K562 (cell line): ENCODE data around the gene GALNT13. TPM values are rescaled to one million over a fixed set of nuclear protein-coding genes. Genes with fewer than 3 reads are reported as not detected.

Source experiments
- ATAC-seq: fragments of 200-7000 bp; cut with Tn5 transposase; 3 replicates; pipeline ENCODE4 v1.9.1; 2020; ENCODE audit warnings: moderate library complexity
- BruUV-seq: library from RNA; stranded (reverse); fragments of 400-500 nt; replicated peaks from 2 replicates; lab custom pipeline; 2021; lab: Mats Ljungman, UMichigan
- CTCF ChIA-PET: fragments of 300-600 bp; formaldehyde crosslinking; extraction: SDS; loops from one replicate; lab custom pipeline; 2021; ENCODE audit warnings: low intra/inter-chr PET ratio; lab: Yijun Ruan, JAX
- POLR2A ChIA-PET: fragments of 300-600, 350-650 bp; sonication (Branson Sonifier 250); formaldehyde crosslinking; extraction: SDS; loops from one replicate; lab custom pipeline; 2021; ENCODE audit warnings: antibody characterized with exemption, inconsistent platforms; lab: Yijun Ruan, JAX
- DNase-seq, 4 experiments: peaks; one replicate each; pipeline versions ENCODE4 v3.0.0 to v3.0.0-alpha.2; 2011 to 2018; ENCODE audit warnings: low spot score in 3 of 4, mixed read lengths in 3 of 4; ENCODE audit errors: extremely low read depth in 1 of 4
- FAIRE-seq: peaks from 2 replicates; lab custom pipeline; 2011; peaks lifted over from hg19 to GRCh38; lab: Jason Lieb, UNC
- H2AFZ ChIP-seq: 2 replicates; pipeline ENCODE4 v1.6.0; 2011; ENCODE audit warnings: low read depth, low read length, control low read depth, inconsistent platforms
- H3K27ac ChIP-seq: fragments of 200-600 bp; 3 replicates; pipeline ENCODE4 v1.8.0; 2011; ENCODE audit warnings: low read depth, mild to moderate bottlenecking, control low read depth, inconsistent platforms, low read length, moderate library complexity, mixed read lengths; ENCODE audit errors: extremely low read depth
- H3K27me3 ChIP-seq, 2 experiments: fragments of 300-600 bp in 1 of 2; 2 replicates in 1 of 2; 3 replicates in 1 of 2; pipeline versions ENCODE4 v1.6.0 to v1.8.0; 2011; ENCODE audit warnings: inconsistent platforms in 2 of 2, low read length in 2 of 2, mild to moderate bottlenecking in 1 of 2, mixed read lengths in 1 of 2, moderate library complexity in 1 of 2; ENCODE audit not compliant: control insufficient read depth in 2 of 2, insufficient read depth in 2 of 2
- H3K36me3 ChIP-seq: fragments of 300-600 bp; 3 replicates; pipeline ENCODE4 v1.8.0; 2011; ENCODE audit warnings: mild to moderate bottlenecking, low read length, inconsistent platforms; ENCODE audit not compliant: control insufficient read depth, insufficient read depth
- H3K4me1 ChIP-seq, 2 experiments: fragments of 200-600 bp in 1 of 2; replicated peaks in 1 of 2; 2 replicates in 1 of 2; 3 replicates in 1 of 2; pipeline versions ENCODE4 v1.5.1 to v1.8.0; 2011; ENCODE audit warnings: inconsistent platforms in 2 of 2, low read length in 2 of 2, mild to moderate bottlenecking in 1 of 2, mixed read lengths in 1 of 2, moderate library complexity in 1 of 2; ENCODE audit not compliant: control insufficient read depth in 2 of 2, insufficient read depth in 2 of 2
- H3K4me2 ChIP-seq: 2 replicates; pipeline ENCODE4 v1.6.1; 2011; ENCODE audit warnings: low read length, control low read depth, inconsistent platforms, mixed read lengths; ENCODE audit not compliant: insufficient read depth
- H3K4me3 ChIP-seq: fragments of 200-600 bp; sonication (generic), shearing (Covaris generic); 2 replicates; pipeline ENCODE4 v1.5.1; 2016; ENCODE audit warnings: control low read depth, inconsistent platforms
- H3K79me2 ChIP-seq: fragments of 200-600 bp; 3 replicates; pipeline ENCODE4 v1.8.0; 2011; ENCODE audit warnings: low read length, inconsistent platforms; ENCODE audit not compliant: control insufficient read depth, insufficient read depth
- H3K9ac ChIP-seq, 2 experiments: 2 replicates each; pipeline versions ENCODE4 v1.6.0 to v1.6.1; 2011; ENCODE audit warnings: low read depth in 2 of 2, low read length in 2 of 2, control low read depth in 1 of 2, inconsistent platforms in 1 of 2, mild to moderate bottlenecking in 1 of 2, mixed read lengths in 1 of 2; ENCODE audit not compliant: insufficient read depth in 1 of 2
- H3K9me1 ChIP-seq: one replicate; pipeline ENCODE4 v1.6.0; 2011; ENCODE audit warnings: inconsistent platforms, mild to moderate bottlenecking, low read length, moderate library complexity; ENCODE audit not compliant: control insufficient read depth, insufficient read depth
- H3K9me3 ChIP-seq: replicated peaks from 2 replicates; pipeline ENCODE4 v1.5.1; 2011; ENCODE audit warnings: low read depth, low read length, inconsistent platforms; ENCODE audit not compliant: control insufficient read depth, insufficient read depth
- H4K20me1 ChIP-seq: replicated peaks from 2 replicates; pipeline ENCODE4 v1.6.1; 2011; ENCODE audit warnings: low read length, inconsistent platforms, mixed read lengths; ENCODE audit not compliant: control insufficient read depth, insufficient read depth
- ARID2 ChIP-seq: fragments of 450-650 bp; IDR thresholded peaks from 2 replicates; pipeline ENCODE4 v1.6.1; 2017; ENCODE audit warnings: antibody characterized with exemption, mild to moderate bottlenecking
- ARID3B ChIP-seq: fragments of 250-450 bp; sonication (Bioruptor Pico); IDR thresholded peaks from 2 replicates; pipeline ENCODE4 v1.4.0; 2020; ENCODE audit warnings: borderline replicate concordance
- BCLAF1 ChIP-seq, 2 experiments: fragments of 450-650 bp in 1 of 2; IDR thresholded peaks; 2 replicates each; pipeline ENCODE4 v1.6.1; 2011 to 2017; ENCODE audit warnings: low read depth in 2 of 2, antibody characterized with exemption in 1 of 2, borderline replicate concordance in 1 of 2, low read length in 1 of 2, mild to moderate bottlenecking in 1 of 2, mixed read lengths in 1 of 2; ENCODE audit not compliant: control insufficient read depth in 1 of 2
- CTCFL ChIP-seq: IDR thresholded peaks from 2 replicates; pipeline ENCODE4 v1.6.1; 2011; ENCODE audit warnings: borderline replicate concordance, low read depth, mild to moderate bottlenecking, moderate library complexity, low read length; ENCODE audit not compliant: insufficient read depth, poor library complexity, severe bottlenecking
- FIP1L1 ChIP-seq: fragments of 200-400 bp; formaldehyde crosslinking; IDR thresholded peaks from 2 replicates; pipeline ENCODE4 v1.6.1; 2018; ENCODE audit warnings: mild to moderate bottlenecking, low read depth, low read length; ENCODE audit not compliant: poor library complexity, severe bottlenecking
- GATA2 ChIP-seq: sonication (generic); formaldehyde crosslinking; IDR thresholded peaks from 2 replicates; pipeline ENCODE4 v1.4.0; 2020; ENCODE audit warnings: mild to moderate bottlenecking, missing genetic modification reagents
- HDGF ChIP-seq: fragments of 450-650 bp; IDR thresholded peaks from 2 replicates; pipeline ENCODE4 v1.6.1; 2016
- ILK ChIP-seq: fragments of 450-650 bp; IDR thresholded peaks from 2 replicates; pipeline ENCODE4 v1.6.1; 2016; ENCODE audit warnings: missing genetic modification characterization, low read depth, mild to moderate bottlenecking, missing compliant biosample characterization, moderate library complexity, borderline replicate concordance
- MEIS2 ChIP-seq: fragments of 450-650 bp; IDR thresholded peaks from 2 replicates; pipeline ENCODE4 v1.6.1; 2014; ENCODE audit warnings: mild to moderate bottlenecking; ENCODE audit not compliant: partially characterized antibody
- NFIC ChIP-seq: fragments of 450-650 bp; IDR thresholded peaks from 2 replicates; pipeline ENCODE4 v1.6.1; 2017; ENCODE audit warnings: mild to moderate bottlenecking, inconsistent platforms
- ZSCAN32 ChIP-seq: fragments of 450-650 bp; formaldehyde crosslinking; IDR thresholded peaks from 2 replicates; pipeline ENCODE4 v1.4.0; 2020; ENCODE audit warnings: mild to moderate bottlenecking, moderate library complexity
- WGBS: fragments of 100-300 bp; shearing (Covaris generic); methylation state at CpG from one replicate; pipeline ENCODE4 v1.1.6; 2016; ENCODE audit warnings: low coverage, mixed read lengths; ENCODE audit not compliant: insufficient coverage; ENCODE audit errors: missing lambda C conversion rate; 5-methylcytosine and 5-hydroxymethylcytosine counted together
- in situ Hi-C: fragments of 300-500 bp; cut with MboI; formaldehyde crosslinking; loops from 4 replicates; pipeline ENCODE4 v1.15.0; 2018; ENCODE audit warnings: inconsistent platforms, mixed read lengths
- intact Hi-C: fragments of 100-400 bp; cut with micrococcal nuclease; formaldehyde crosslinking; loops from 2 replicates; pipeline ENCODE4 v1.14.2; 2022
- polyA plus RNA-seq, 8 experiments: library from polyadenylated mRNA; depleted of rRNA in 4 of 8; stranded (reverse) in 5 of 8; unstranded in 3 of 8; fragments of >200 nt; fragmentation: Nextera tagmentation in 2 of 8; fragmentation: Illumina TruSeq in 1 of 8; extraction: Ambion mirVana in 2 of 8; extraction: Trizol in 1 of 8; gene quantifications; 2 replicates each; pipeline versions ENCODE4 v1.2.1 to v1.2.3, GENCODE V29; 2011 to 2014; ENCODE audit warnings: inconsistent platforms in 1 of 8, missing spikeins in 1 of 8
- total RNA-seq, 7 experiments: library from RNA; depleted of rRNA in 6 of 7; stranded (reverse); fragments of >200 nt in 6 of 7; fragmentation: Illumina TruSeq in 2 of 7; extraction: Trizol in 2 of 7; gene quantifications; 2 replicates each; pipeline versions ENCODE4 v1.2.1 to v1.2.3, GENCODE V29; 2011 to 2021; ENCODE audit warnings: low replicate concordance in 1 of 7

The GALNT13 gene
- total and polyA plus RNA-seq, 9 of the 15 experiments (the other 6 are each of a cell fraction or from before 2014, with no cell fraction given): not detected

GRCh38 chr2:154048905-154049304 lies 177.2 kb downstream of the GALNT13 start (continued):
- TF ChIP-seq ARID3B (no peak), MEIS2 (no peak)

- DNase-seq: no peak
- intact Hi-C loops (no loop called here), in situ Hi-C loops (no loop called here)
- H3K9ac ChIP-seq: no peak overlapping the region
- no peak overlapping the region for H3K4me2 ChIP-seq
- H3K36me3 ChIP-seq: no peaks in the 10 kb centered on the region
- no peak overlapping the region for H3K27ac ChIP-seq
- no TSS peak for BruUV-seq
- no peak overlapping the region for H3K4me3 ChIP-seq
- POLR2A ChIA-PET: no interaction called here
- CTCF ChIA-PET: no interaction called here
- H2AFZ ChIP-seq: no peak overlapping the region
- 0% methylated on average over 1 of the region's 1 CpG for whole genome bisulfite sequencing
- ATAC-seq: no peak
- no peaks in the 10 kb centered on the region for H3K27me3 ChIP-seq
- no peak for FAIRE-seq
- no peak for TF ChIP-seq GATA2 (CRISPR knock-in tag)
- TF ChIP-seq BCLAF1 (IDR thresholded peaks at IDR 0.05; ENCODE audit: borderline replicate concordance in 1 of 2, control insufficient read depth in 1 of 2, low read depth in 2 of 2, low read length in 1 of 2): no peak
- TF ChIP-seq HDGF: no peak
- no peak for TF ChIP-seq ZSCAN32 (CRISPR knock-in tag)
- TF ChIP-seq FIP1L1: no peak
- no peak for TF ChIP-seq NFIC
- TF ChIP-seq ILK (tag): no peak
- no peak for TF ChIP-seq ARID2
- TF ChIP-seq CTCFL: no peak
- H3K79me2 ChIP-seq: no peaks in the 10 kb centered on the region
- no peaks in the 10 kb centered on the region for H3K9me3 ChIP-seq
- H4K20me1 ChIP-seq: no peaks in the 10 kb centered on the region
- no peaks in the 10 kb centered on the region for H3K9me1 ChIP-seq
- no peaks in the 10 kb centered on the region for H3K4me1 ChIP-seq
Measured at GRCh38 chr2:154049561-154049960, 177.8 kb downstream of the GALNT13 start.
